ENCODE data around the gene CACNA1I.

GRCh38 chr22:39577366-39577765 is 6.8 kb downstream of the CACNA1I start:
- TF ChIP-seq SP1 (IDR thresholded peaks at IDR 0.05) = no peak
- TF ChIP-seq, protein P1, sequence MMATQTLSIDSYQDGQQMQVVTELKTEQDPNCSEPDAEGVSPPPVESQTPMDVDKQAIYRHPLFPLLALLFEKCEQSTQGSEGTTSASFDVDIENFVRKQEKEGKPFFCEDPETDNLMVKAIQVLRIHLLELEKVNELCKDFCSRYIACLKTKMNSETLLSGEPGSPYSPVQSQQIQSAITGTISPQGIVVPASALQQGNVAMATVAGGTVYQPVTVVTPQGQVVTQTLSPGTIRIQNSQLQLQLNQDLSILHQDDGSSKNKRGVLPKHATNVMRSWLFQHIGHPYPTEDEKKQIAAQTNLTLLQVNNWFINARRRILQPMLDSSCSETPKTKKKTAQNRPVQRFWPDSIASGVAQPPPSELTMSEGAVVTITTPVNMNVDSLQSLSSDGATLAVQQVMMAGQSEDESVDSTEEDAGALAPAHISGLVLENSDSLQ (IDR thresholded peaks at IDR 0.05) = no peak
- no peak for TF ChIP-seq FOXK2 (IDR thresholded peaks at IDR 0.05)
- TF ChIP-seq BHLHE40 (IDR thresholded peaks at IDR 0.05; ENCODE audit: borderline replicate concordance) = no peak
- TF ChIP-seq ELF4 (IDR thresholded peaks at IDR 0.05) = no peak
- no peak for TF ChIP-seq TARDBP (IDR thresholded peaks at IDR 0.05)
- TF ChIP-seq FOXA1 (IDR thresholded peaks at IDR 0.05) = no peak
- no peak for TF ChIP-seq ARNT (IDR thresholded peaks at IDR 0.05)
- no peak for TF ChIP-seq SUZ12 (IDR thresholded peaks at IDR 0.05)
- no peak for TF ChIP-seq NFRKB (IDR thresholded peaks at IDR 0.05)
- TF ChIP-seq ZNF384 (IDR thresholded peaks at IDR 0.05) = no peak
- no peak for TF ChIP-seq FOXM1 (IDR thresholded peaks at IDR 0.05; ENCODE audit: borderline replicate concordance)
- TF ChIP-seq CTBP1 (IDR thresholded peaks at IDR 0.05; ENCODE audit: borderline replicate concordance) = no peak
